ENCODE measurements around the gene FGFBP2.

DNA sequence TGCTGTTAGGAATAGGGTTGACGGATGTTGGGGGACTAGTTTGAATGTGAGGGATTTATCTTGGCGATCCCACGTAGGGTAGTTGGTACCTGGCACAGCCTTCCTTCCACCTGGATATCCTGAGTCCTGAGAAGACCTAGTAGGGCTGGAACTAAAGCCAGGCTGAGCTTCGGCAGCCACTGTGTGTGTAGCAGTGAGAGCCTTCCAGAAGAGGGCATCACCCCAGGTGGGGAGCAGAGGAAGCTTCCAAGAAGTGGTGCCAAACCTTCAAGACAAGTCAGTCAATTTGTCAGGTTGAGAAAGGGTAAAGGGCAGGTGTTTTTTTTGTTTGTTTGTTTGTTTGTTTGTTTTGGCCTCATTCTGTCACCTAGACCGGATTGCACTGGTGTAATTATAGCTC is 1.2 kb upstream of the FGFBP2 start:
- TF ChIP-seq FOXM1 (IDR thresholded peaks at IDR 0.05; ENCODE audit: borderline replicate concordance) (no peak), ZNF384 (IDR thresholded peaks at IDR 0.05) (no peak), BHLHE40 (IDR thresholded peaks at IDR 0.05; ENCODE audit: borderline replicate concordance) (no peak), ARNT (IDR thresholded peaks at IDR 0.05) (no peak), HDGF (IDR thresholded peaks at IDR 0.05; ENCODE audit: borderline replicate concordance) (no peak), TARDBP (IDR thresholded peaks at IDR 0.05) (no peak)
